PFSK-1 (cell line): Measurements from ENCODE around the gene NDUFS7.

Experiments used
- POLR2AphosphoS5 ChIP-seq: IDR thresholded peaks from 2 replicates; pipeline ENCODE4 v1.6.1; 2012; ENCODE audit warnings: low read depth, mild to moderate bottlenecking, control low read depth, low read length, moderate library complexity
- TAF1 ChIP-seq: IDR thresholded peaks from 2 replicates; pipeline ENCODE4 v1.6.1; 2012; ENCODE audit warnings: low read length, control low read depth, borderline replicate concordance; ENCODE audit not compliant: insufficient read depth

- no peak; the same call in 1 of the 2 replicates for TF ChIP-seq POLR2AphosphoS5
- TF ChIP-seq TAF1: no peak
These were observed 28.6 kb upstream of the NDUFS7 start for GRCh38 chr19:1354970-1355567.
